Psoas muscle (tissue), 8 donors: ENCODE measurements around the gene DAZ3. TPM values are rescaled to one million over a fixed set of nuclear protein-coding genes. Genes with fewer than 3 reads are reported as not detected.
"Not testable (repeated sequence)": the region's sequence is repeated elsewhere in the genome, so short reads cannot be mapped to it uniquely, and the experiment has no call there.

ENCODE experiments used
- ATAC-seq, 4 donors: fragments of 200-7000 bp; cut with Tn5 transposase; one replicate each; pipeline ENCODE4 v1.9.1; 2020; ENCODE audit warnings: moderate library complexity in 3 of 4, mild to moderate bottlenecking in 2 of 4
- DNase-seq, 2 donors: peaks; one replicate each; pipeline ENCODE4 v3.0.0-alpha.2; 2020
- H3K27ac ChIP-seq: fragments of 200-600 bp; one replicate; pipeline ENCODE4 v1.8.0; 2022
- H3K27me3 ChIP-seq, 3 donors: fragments of 200-600 bp in 1 of 3; one replicate each; pipeline versions ENCODE4 v1.6.1 to v1.8.0; 2013 to 2022; ENCODE audit warnings: low read length in 2 of 3, mild to moderate bottlenecking in 2 of 3, moderate library complexity in 1 of 3; ENCODE audit not compliant: insufficient read depth in 3 of 3
- H3K36me3 ChIP-seq, 2 donors: fragments of 200-600 bp in 1 of 2; one replicate each; pipeline versions ENCODE4 v1.6.1 to v1.8.0; 2013 to 2022; ENCODE audit warnings: low read depth in 1 of 2, mild to moderate bottlenecking in 1 of 2, moderate library complexity in 1 of 2; ENCODE audit not compliant: insufficient read depth in 1 of 2
- H3K4me1 ChIP-seq: fragments of 200-600 bp; one replicate; pipeline ENCODE4 v1.8.0; 2022
- H3K4me3 ChIP-seq: fragments of 200-600 bp; one replicate; pipeline ENCODE4 v1.8.0; 2022; ENCODE audit warnings: mild to moderate bottlenecking
- H3K9me3 ChIP-seq: fragments of 200-600 bp; one replicate; pipeline ENCODE4 v1.8.0; 2022
- WGBS, 3 donors: extraction: QIAGEN DNeasy Blood & Tissue Kit; methylation state at CpG; one replicate each; pipeline versions ENCODE4 v1.1.6 to v1.1.7; 2013; 5-methylcytosine and 5-hydroxymethylcytosine counted together
- intact Hi-C, 2 donors: fragments of 100-400 bp; cut with DNase I; formaldehyde crosslinking; loops; one replicate each; pipeline versions ENCODE4 v1.11.0 to v1.14.2; 2022
- long read RNA-seq, 2 donors: library from polyadenylated mRNA; unstranded; transcript quantifications; one replicate each; pipeline ENCODE4 v2.0.0, GENCODE V29; 2021
- polyA plus RNA-seq, 3 donors: library from polyadenylated mRNA; stranded (reverse); fragments of 200-250 nt; gene quantifications; one replicate each; pipeline ENCODE4 v1.2.3, GENCODE V29; 2013
- total RNA-seq, 4 donors: library from RNA; stranded (reverse); fragmentation: NEBNext Ultra II Directional in 2 of 4; extraction: Animal tissue kit (Norgen Biotek cat#: 25700) in 2 of 4; gene quantifications; one replicate each; pipeline versions ENCODE4 v1.2.1 to v1.2.4, GENCODE V29; 2021 to 2023
- donor health status: healthy with polysubstance abuse.
- donor health status: DM: no; HTN: no; CAD: no; lungs with moderate emphysema.
- donor health status: Bipolar disorder and iron deficiency.
- donor health status: healthy.
- donor health status: DM: yes; HTN: yes; CAD: no.
- donor health status: DM: no; HTN: no; CAD: no.
- donor health status: DM: no; HTN: no; CAD: no.
- donor health status: DM: yes; HTN: yes; CAD: no.

Gene DAZ3
- total RNA-seq (not detected), polyA plus RNA-seq (not detected)
- long read RNA-seq, donor 1: 0 reads
- long read RNA-seq, donor 2: 0 reads

GRCh38 chrY:24813293-24813692 is at the start of gene DAZ3:
Gene DAZ3 (minus strand): TSS chrY:24813393. CDS start chrY:24813185, 208 bp downstream.
- not testable (repeated sequence) for ATAC-seq

GRCh38 chrY:24833619-24834018 is 20.4 kb upstream of the DAZ3 start, which contains the start of gene DAZ4:
Gene DAZ4 (plus strand): TSS chrY:24833919. CDS start chrY:24834127, 208 bp downstream.
- H3K27me3 ChIP-seq, H3K4me3 ChIP-seq, H3K27ac ChIP-seq, H3K36me3 ChIP-seq, ATAC-seq, H3K4me1 ChIP-seq, DNase-seq, intact Hi-C loops, H3K9me3 ChIP-seq: not testable (repeated sequence)
- WGBS, 3 donors: 98% methylated on average over 7 of the region's 23 CpGs; no CpG with 5 or more reads in 2 of the 3 donors

More at GRCh38 chrY:24813293-24813692, at the start of gene DAZ3:
- H3K27me3 ChIP-seq, H3K4me1 ChIP-seq, H3K27ac ChIP-seq, H3K36me3 ChIP-seq, H3K9me3 ChIP-seq, intact Hi-C loops, DNase-seq, H3K4me3 ChIP-seq: not testable (repeated sequence)
- WGBS, 3 donors: no CpG with 5 or more reads among the region's 23 CpGs

- ATAC-seq, H3K27me3 ChIP-seq, H3K4me1 ChIP-seq, H3K9me3 ChIP-seq, intact Hi-C loops, DNase-seq, H3K4me3 ChIP-seq, H3K36me3 ChIP-seq, H3K27ac ChIP-seq: not testable (repeated sequence)
- no CpG with 5 or more reads among the region's 4 CpGs for WGBS, 3 donors
Observed at GRCh38 chrY:24825069-24825468, 11.9 kb upstream of the DAZ3 start.

GRCh38 chrY:24824184-24824879 is 11.1 kb upstream of the DAZ3 start:
- ATAC-seq, H3K27ac ChIP-seq, H3K4me1 ChIP-seq, H3K27me3 ChIP-seq, H3K9me3 ChIP-seq, DNase-seq, H3K4me3 ChIP-seq, H3K36me3 ChIP-seq, intact Hi-C loops: not testable (repeated sequence)
- WGBS, 3 donors: 36 to 42% methylated on average over 1 of the region's 4 CpGs; no CpG with 5 or more reads in 1 of the 3 donors

- no CpG with 5 or more reads among the region's 3 CpGs for WGBS, 3 donors
- H3K4me1 ChIP-seq, DNase-seq, H3K27ac ChIP-seq, H3K9me3 ChIP-seq, ATAC-seq, H3K4me3 ChIP-seq, H3K27me3 ChIP-seq, H3K36me3 ChIP-seq, intact Hi-C loops: not testable (repeated sequence)
Observed at GRCh38 chrY:24821836-24822235, 8.6 kb upstream of the DAZ3 start.

Other genes starting within 250 kb of the DAZ3 start
- gene BPY2B, start 195.4 kb downstream of the DAZ3 start, total RNA-seq: not detected
- not detected for gene BPY2B, start 195.4 kb downstream of the DAZ3 start, polyA plus RNA-seq
- gene DAZ4, start 20.5 kb upstream of the DAZ3 start, total RNA-seq: not detected
- gene DAZ4, start 20.5 kb upstream of the DAZ3 start, polyA plus RNA-seq: not detected
- gene BPY2C, start 238.7 kb upstream of the DAZ3 start, total RNA-seq: not detected
- gene BPY2C, start 238.7 kb upstream of the DAZ3 start, polyA plus RNA-seq: not detected